HG02981 (cell line): Measurements from ENCODE around the gene CEL.
"Not testable (repeated sequence)": the region's sequence is repeated elsewhere in the genome, so short reads cannot be mapped to it uniquely, and the experiment has no call there.

Experiments used
- ATAC-seq: cut with Tn5 transposase; IDR thresholded peaks from one replicate; pipeline ENCODE4 v1.9.1; 2021; ENCODE audit warnings: mild to moderate bottlenecking, moderate library complexity; ENCODE audit not compliant: unreplicated experiment

The CEL gene

DNA sequence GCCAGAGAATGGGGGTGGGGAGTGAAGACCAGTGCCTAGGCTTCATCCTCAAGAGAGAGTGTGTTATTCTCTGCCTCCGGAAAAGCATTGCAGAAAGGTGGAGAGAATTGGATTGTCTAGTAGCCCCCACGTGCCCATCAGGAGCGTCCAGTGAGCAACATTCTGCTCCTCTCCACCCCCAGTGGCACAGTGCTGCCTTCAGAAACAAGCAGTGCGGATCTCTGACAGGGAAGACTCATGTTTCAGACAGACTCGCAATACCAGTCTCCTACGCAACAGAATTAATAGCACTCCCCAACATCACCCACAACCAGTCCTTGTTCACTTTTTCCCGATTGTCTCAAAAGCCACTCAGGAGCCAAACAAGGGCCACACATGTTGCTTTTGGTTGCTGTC lies 14.9 kb upstream of the CEL start:
- no peak for ATAC-seq

DNA sequence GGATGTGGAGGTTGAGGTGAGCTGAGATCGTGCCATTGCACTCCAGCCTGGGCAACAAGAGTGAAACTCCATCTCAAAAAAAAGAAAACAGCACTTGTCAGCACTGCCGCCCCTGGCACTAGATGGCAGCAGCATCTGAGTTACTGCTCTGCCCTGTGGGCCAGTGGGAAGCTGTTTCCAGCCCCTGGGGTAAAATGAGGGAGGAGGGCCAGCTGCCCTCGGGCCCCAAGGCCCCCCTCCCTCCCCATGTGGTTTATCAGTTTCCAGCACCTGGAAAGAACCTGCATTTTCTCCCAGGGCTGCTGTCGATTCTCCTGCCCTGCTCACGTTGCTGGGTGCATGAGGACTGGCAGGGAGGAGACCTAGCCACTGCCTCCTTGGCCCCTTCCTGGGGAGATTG lies 13.2 kb upstream of the CEL start:
- ATAC-seq: no peak

DNA sequence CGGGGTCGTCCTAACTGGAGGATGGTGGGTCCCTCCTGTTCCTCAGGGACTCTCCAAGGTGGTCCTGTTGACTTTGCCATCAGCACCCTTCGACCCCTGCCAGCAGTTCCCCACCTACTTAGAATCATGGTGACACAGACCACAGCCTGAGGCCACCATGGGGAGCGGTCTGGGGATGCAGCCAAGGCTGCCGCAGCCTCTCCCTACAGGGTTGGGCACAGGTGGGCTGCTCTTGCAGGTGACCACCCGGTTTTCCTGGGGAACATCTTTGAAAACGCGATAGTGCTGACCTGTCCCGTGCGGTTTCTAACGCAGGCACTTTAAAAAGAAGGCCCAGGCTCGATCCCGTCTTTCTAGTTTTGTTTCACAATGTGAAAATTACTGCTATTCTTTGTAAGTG lies 12.7 kb upstream of the CEL start:
- ATAC-seq: no peak

DNA sequence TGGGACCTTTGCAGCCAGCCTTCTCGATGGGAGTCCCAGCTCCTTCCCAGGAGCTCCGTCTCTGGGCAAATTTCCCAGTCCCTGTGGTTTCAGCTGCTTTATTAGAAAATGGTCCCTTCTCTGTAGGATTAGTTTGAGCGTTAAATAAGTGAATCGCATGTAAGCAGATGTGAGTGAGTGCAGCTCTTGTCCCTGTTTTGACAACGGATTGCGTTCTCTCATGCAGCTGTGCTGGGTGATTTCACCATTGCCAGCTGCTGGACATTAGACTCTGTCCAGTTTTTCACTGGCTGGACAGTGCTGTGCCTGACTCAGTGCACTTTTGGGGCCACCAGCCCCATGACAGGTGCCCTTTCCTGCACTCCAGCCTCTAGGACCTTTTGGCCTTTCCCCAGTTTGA lies 11.6 kb upstream of the CEL start:
- ATAC-seq: no peak

DNA sequence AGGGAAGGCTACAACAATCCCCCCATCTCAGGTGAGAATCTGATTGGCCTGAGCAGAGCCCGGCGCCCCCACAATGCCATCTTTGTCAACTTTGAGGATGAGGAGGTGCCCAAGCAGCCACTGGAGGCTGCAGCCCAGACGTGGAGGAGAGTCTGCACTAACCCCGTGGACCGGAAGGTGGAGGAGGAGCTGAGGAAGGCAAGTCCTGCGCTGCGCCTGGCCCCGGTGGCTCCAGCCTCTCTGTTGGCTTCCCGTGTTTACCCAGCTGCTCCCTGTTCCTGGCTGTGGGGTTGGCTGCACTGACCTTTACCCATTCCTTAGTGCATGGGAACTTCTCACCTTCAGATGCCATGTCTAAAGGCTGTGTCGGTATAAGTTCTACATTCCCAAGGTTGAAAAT lies 11.0 kb upstream of the CEL start:
- no peak for ATAC-seq

DNA sequence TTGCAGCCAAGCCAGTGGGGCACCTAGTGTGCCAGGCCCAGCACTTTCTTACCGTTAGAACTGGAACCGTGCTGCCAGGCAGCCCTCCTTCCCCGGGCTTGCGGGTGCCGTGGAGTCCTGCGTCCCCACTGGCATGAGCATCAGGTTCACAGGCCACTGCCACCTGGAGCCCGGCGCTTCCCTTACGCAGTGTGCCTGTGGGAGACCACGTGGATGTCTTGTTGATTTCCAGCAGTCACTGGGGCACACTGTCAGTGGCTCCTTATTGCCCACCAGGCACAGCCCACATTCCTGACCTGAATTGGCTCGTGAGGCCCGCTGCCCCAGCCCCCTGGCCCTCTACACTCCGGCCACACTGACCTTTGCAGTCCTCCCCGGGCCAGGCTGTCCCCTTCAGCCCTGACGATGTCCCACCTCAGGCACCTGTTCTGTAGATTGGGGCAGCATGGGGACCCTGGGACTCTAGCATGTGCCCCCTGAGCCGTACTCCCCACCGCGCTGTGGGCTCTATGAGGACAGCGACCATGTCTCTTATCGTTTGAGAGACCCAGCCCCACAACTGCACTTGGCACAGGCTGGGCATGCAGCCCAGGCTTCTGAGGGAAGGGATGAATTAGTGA lies 10.4 kb upstream of the CEL start:
- ATAC-seq: no peak

DNA sequence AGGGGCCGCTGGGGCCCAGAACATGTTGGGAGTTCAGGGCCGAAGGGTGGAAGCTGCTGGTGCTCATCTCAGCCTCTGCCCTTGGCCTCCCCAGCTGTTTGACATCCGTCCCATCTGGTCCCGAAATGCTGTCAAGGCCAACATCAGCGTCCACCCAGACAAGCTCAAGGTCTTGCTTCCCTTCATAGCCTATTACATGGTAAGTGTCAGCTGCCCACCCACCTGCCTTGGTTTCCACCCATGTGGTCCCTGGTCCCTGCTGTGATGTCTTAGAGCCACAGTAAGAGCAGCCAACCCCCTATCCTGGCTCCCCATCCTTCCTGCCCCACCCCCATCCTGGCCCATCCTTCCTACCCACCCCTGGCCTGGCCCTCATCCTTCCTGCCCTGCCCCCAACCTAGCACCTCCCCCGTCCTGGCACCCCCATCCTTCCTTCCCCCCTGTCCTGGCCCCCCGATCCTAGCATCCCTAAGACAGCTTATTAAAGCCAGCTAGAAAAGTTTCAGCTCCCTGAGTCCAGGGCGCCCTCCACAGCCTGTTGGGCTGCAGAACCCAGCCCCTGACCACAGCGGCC lies 9.7 kb upstream of the CEL start:
- ATAC-seq: no peak

DNA sequence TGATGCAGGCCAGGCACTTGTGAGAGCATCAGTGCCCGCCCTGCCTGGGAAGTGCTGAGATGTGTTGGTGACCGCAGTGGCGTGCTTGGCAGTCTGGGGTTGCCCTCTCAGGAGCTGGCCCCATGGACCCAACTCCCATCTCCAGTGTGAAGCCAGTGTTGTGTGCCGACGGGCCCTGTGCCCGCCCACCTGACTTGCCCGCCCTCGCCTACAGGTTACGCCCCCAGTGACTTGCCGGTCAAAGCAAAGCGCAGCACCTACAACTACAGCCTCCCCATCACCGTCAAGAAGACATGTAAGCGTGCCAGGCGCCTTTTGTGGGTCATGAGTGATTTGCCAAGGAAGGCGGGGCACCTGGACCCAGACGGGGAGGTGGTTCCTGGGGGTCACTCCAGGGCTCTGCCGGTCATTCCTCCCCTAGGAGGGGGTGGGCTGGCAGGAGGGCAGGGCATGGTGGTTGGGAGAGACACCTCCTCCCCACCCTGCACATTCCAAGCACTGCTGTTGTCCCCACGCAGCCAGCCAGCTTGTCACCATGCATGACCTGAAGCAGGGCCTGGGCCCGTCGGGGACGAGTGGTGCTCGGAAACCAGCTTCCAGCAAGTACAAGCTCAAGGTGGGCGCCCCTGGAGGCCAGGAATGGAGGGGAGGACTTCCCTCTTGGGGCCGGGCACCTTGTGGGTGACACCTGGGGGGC lies 7.4 kb upstream of the CEL start:
- ATAC-seq: no peak

DNA sequence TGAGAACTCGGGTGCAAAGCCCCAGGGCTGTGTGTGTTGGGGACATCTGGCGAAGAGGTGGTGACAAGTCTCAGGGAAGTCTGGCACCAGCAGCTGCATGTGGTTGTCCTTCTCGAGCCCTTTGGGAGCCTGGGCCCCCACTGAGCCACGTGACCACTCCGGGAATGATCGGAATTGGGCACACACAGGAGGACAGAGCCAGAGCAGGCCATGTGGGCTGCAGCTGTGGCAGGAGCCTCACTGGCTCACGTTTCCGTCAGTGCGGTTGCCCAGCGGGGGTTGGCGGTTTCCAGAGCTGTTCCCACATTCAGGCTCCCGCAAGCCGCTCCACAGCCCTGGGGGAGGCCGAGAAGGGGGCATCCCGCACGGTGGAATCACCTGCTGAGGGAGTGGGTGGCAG lies 6.8 kb upstream of the CEL start:
- ATAC-seq: no peak

DNA sequence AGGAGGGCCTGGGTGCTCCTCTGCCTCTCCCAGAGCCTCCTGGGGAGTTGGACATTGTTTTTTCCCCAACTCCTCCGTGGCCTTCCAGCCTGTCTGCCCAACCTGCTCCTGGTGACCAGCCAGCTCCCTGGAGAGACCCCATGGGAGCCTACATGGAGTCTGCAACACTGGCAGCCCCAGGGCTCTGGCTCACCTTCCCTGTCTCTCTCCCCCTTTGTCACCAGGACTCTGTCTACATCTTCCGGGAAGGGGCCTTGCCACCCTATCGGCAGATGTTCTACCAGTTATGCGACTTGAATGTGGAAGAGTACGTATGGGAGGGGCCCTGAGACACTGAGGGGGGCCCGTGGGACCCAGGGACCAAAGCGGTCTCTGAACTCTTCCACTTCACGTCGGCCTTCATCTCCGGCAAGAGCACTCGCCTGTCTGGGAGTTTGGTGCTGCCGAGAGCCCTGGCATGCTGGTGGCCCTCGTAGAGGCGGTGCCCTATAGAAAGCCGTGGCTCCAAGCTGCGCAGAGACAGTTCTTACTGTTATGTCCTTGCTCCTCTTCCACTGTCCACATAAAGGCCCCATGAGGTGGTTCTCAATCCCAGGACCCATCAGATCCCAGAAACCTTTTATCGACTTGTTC lies 5.9 kb upstream of the CEL start:
- no peak for ATAC-seq

DNA sequence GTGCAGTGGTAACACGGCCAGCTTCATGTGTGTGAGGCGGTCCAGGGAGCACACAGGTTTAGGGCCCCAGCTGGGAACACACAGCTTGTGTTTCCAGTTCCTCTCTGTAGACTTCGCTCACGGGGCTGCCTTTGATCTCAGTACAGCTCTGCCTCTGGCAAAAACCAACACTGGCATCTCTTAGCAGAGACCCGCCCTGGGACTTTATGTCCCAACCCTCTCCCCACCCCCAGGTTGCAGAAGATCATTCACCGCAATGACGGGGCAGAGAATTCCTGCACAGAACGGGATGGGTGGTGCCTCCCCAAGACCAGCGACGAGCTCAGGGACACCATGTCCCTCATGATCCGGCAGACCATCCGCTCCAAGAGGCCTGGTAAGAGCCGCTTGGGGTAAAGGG lies 5.2 kb upstream of the CEL start:
- ATAC-seq: no peak

DNA sequence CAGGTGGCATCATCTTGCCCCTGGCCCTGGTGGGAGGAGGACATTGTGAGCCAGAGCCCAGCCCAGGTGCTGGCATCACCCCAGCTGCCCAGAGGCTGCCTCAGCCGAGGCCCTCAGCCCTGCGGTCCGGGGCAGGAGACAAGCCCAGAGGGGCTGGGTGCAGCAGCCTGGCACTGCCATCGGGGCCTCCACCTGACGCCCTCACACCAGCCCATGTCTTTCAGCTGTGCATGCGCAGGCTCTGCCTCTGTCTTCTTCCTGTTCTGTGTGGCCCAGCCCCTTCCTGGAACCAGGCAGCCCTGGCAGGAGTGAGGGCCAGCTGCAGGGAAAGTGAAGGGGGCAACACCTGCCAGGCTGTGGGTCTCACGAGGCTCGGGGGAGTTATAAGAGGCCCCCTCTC lies 4.8 kb upstream of the CEL start:
- ATAC-seq: no peak

DNA sequence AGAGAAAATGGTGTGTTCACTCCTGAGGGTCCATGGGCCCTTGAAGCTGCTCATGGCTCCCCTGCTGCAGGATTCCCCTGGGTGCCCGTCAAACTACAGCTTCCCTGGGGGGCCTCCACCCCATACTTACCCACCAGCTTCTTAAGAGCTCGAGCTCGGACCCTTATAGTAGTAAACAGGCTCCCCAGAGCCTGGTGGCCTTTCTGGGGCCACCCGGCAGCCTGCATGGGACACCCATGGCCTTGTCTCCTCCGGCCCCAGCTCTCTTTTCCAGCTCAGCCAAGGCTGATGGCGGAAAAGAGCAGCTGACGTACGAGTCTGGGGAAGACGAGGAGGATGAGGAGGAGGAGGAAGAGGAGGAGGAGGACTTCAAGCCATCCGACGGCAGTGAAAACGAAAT lies 4.2 kb upstream of the CEL start:
- ATAC-seq: no peak

DNA sequence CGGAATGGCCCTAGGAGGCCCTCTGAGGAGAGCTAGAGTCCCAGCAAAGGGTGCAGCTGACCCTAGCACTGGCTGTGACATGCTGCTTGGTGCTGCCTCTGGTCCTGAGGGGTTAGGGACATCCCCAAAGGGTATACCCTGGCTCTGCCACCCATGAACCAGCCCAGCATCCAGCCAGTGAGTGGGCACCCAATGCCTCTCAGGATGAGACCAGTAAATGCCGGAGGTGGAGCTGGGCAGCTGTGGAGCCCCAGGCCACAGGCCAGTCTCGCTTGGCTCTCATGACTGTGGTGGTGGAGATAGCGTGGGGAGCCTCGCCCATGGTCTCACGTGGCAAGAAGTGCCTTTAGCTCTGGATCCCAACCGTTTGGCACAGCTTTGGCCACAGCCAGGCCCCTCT lies 3.7 kb upstream of the CEL start:
- ATAC-seq: no peak

DNA sequence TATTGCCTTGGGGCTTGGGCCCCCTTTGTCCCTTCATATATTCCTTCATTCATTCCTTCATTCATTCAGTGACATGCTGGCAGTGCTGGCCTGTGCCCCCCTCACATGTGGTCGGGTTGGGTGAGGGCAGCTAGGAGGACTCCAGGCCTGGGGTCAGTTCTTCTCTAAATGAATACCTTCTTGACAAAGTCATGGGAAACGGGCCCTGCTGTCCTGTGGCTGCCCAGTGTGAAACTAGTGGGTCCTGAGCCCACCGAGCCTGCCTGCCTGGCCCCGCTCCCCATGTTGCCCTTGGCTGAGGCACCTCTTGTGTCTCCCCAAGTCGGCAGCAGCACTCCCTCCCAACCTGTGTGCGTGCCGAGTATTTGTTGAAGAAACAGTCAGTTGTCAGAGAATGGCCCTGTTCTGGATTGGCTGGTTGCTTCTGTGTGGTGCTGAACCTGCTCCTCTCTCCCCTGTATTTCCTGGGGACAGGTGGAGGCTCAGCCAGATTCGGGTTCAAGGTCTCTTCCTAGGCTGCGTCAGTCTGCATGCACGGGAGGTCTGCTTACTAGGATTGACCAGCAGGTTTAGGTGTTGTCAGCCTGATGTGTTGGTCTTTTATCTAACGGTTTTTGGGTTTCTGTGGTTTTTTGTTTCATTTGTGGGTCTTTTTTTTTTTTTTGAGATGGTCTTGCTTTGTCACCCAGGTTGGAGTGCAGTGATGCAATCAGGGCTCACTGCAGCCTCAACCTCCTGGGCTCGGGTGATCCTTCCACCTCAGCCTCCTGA lies 3.0 kb upstream of the CEL start:
- ATAC-seq: no peak

DNA sequence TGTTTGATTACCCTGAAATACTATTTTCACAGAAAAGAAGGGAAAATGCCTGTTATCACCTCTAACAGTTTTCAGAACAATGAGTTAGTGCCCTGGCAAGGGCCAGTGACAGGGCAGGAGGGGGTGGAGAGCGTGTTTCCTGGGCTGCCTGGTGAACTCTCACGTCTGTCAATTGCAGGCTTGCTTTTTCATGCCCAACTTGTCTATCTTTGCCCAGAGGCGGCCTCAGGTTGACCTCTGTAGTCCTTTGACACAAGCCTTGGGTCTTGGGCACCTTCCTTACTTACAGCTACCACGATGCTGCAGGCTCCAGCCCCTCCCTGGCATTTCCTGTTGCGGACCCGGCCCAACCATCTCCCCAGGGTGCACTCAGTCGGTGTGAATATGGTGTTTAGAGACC lies 2.2 kb upstream of the CEL start:
- no peak for ATAC-seq

DNA sequence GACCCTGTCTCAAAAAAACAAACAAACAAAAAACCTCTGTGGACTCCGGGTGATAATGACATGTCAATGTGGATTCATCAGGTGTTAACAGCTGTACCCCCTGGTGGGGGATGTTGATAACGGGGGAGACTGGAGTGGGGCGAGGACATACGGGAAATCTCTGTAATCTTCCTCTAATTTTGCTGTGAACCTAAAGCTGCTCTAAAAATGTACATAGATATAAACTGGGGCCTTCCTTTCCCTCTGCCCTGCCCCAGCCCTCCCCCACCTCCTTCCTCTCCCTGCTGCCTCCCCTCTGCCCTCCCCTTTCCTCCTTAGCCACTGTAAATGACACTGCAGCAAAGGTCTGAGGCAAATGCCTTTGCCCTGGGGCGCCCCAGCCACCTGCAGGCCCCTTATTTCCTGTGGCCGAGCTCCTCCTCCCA lies 1.4 kb upstream of the CEL start:
- ATAC-seq: no peak

DNA sequence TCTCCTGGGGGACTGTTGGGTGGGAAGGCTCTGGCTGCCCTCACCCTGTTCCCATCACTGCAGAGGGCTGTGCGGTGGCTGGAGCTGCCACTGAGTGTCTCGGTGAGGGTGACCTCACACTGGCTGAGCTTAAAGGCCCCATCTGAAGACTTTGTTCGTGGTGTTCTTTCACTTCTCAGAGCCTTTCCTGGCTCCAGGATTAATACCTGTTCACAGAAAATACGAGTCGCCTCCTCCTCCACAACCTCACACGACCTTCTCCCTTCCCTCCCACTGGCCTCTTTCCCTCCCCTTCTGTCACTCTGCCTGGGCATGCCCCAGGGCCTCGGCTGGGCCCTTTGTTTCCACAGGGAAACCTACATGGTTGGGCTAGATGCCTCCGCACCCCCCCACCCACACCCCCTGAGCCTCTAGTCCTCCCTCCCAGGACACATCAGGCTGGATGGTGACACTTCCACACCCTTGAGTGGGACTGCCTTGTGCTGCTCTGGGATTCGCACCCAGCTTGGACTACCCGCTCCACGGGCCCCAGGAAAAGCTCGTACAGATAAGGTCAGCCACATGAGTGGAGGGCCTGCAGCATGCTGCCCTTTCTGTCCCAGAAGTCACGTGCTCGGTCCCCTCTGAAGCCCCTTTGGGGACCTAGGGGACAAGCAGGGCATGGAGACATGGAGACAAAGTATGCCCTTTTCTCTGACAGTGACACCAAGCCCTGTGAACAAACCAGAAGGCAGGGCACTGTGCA lies 590 bp upstream of the CEL start:
- ATAC-seq: not testable (repeated sequence)

DNA sequence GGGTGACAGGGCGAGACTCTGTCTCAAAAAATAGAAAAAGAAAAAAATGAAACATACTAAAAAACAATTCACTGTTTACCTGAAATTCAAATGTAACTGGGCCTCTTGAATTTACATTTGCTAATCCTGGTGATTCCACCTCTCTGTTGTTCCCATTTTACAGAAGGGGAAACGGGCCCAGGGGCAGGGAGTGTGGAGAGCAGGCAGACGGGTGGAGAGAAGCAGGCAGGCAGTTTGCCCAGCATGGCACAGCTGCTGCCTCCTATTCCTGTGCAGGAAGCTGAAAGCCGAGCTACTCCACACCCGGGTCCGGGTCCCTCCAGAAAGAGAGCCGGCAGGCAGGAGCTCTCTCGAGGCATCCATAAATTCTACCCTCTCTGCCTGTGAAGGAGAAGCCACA lies 788 bp downstream of the CEL start:
- ATAC-seq: not testable (repeated sequence)

DNA sequence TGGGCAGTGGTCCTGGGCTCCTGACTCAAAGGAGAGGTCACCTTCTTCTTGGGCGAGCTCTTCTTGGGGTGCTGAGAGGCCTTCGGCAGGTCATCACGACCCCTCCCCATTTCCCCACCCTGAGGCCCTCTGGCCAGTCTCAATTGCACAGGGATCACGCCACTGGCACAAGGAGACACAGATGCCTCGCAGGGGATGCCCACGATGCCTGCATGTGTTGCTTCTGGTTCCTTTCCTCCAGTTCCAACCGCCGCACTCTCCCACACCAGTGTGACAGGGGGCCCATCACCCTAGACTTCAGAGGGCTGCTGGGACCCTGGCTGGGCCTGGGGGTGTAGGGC lies 1.3 kb downstream of the CEL start:
- no peak for ATAC-seq
